HEK293T (cell line): ENCODE measurements around the gene CGNL1.

Source experiments
- ARNT ChIP-seq: fragments of 450-650 bp; IDR thresholded peaks from 2 replicates; pipeline ENCODE4 v1.6.1; 2017; ENCODE audit warnings: mild to moderate bottlenecking
- BHLHE40 ChIP-seq: fragments of 450-650 bp; IDR thresholded peaks from 2 replicates; pipeline ENCODE4 v1.6.1; 2016; ENCODE audit warnings: mild to moderate bottlenecking, moderate library complexity, borderline replicate concordance
- FOXM1 ChIP-seq: fragments of 450-650 bp; IDR thresholded peaks from 2 replicates; pipeline ENCODE4 v1.6.1; 2017; ENCODE audit warnings: mild to moderate bottlenecking, borderline replicate concordance
- HDGF ChIP-seq: fragments of 450-650 bp; IDR thresholded peaks from 2 replicates; pipeline ENCODE4 v1.6.1; 2017; ENCODE audit warnings: antibody characterized with exemption, borderline replicate concordance
- LEF1 ChIP-seq: fragments of 450-650 bp; IDR thresholded peaks from 2 replicates; pipeline ENCODE4 v1.6.1; 2017; ENCODE audit warnings: mild to moderate bottlenecking, borderline replicate concordance
- NFRKB ChIP-seq: fragments of 450-650 bp; IDR thresholded peaks from 2 replicates; pipeline ENCODE4 v1.6.1; 2016; ENCODE audit warnings: mild to moderate bottlenecking, moderate library complexity
- PKNOX1 ChIP-seq: fragments of 450-650 bp; IDR thresholded peaks from 2 replicates; pipeline ENCODE4 v1.6.1; 2016
- SUZ12 ChIP-seq: fragments of 450-650 bp; IDR thresholded peaks from 2 replicates; pipeline ENCODE4 v1.6.1; 2016; ENCODE audit warnings: mild to moderate bottlenecking
- TARDBP ChIP-seq: fragments of 450-650 bp; IDR thresholded peaks from 2 replicates; pipeline ENCODE4 v1.6.1; 2016

DNA sequence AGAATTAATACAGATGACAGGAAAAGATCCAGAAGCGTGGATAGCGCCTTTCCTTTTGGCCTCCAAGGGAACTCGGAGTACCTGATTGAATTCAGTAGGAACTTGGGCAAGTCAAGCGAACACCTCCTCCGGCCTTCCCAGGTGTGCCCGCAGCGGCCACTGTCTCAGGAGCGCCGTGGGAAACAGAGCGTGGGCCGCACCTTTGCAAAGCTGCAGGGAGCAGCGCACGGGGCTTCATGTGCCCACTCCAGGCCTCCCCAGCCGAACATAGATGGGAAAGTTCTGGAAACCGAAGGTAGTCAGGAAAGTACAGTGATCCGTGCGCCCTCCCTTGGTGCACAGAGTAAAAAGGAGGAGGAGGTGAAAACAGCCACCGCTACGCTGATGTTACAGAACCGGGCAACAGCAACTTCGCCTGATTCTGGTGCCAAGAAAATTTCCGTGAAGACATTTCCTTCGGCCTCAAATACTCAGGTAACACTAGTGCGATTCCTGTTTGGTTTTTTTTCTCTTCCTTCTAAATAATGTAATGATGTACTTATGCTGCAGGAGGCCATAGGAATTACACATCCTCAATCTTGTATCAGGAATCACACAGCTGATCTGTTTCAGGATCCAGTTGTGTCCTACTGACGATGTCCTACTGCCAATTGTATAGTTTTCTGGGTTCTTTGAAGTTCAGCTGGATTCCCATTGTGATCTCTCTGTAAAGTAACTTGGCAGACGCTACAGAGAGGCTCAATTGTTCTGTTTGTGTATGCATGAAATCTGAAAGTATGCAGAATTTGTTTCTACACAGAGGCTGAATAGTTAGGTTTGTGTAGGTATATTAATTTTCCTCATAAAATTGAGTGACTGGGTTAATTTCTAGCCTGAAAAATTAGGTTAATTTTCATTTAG is 63.1 kb downstream of the CGNL1 start:
- TF ChIP-seq NFRKB (no peak), FOXM1 (no peak), PKNOX1 (no peak), HDGF (no peak), BHLHE40 (no peak), ARNT (no peak), TARDBP (no peak), SUZ12 (no peak), LEF1 (no peak)
